Ovary (tissue), 9 donors: ENCODE data around the gene ENPP6. TPM values are rescaled to one million over a fixed set of nuclear protein-coding genes. Genes with fewer than 3 reads are reported as not detected.

Experiments used
- DNase-seq, 5 donors: peaks; one replicate each; pipeline ENCODE4 v3.0.0-alpha.2; 2019 to 2020
- H3K27ac ChIP-seq, 2 donors: fragments of 200-600 bp; one replicate each; pipeline versions ENCODE4 v1.5.1 to v1.8.0; 2019 to 2022
- H3K27me3 ChIP-seq: fragments of 200-600 bp; one replicate; pipeline ENCODE4 v1.8.0; 2022
- H3K36me3 ChIP-seq: fragments of 200-600 bp; sonication (generic); one replicate; pipeline ENCODE4 v1.5.1; 2019
- H3K4me1 ChIP-seq: one replicate; pipeline ENCODE4 v1.8.1; 2013; ENCODE audit warnings: mild to moderate bottlenecking, moderate library complexity; ENCODE audit not compliant: insufficient read depth
- H3K4me3 ChIP-seq: fragments of 200-600 bp; sonication (generic); one replicate; pipeline ENCODE4 v1.5.1; 2017
- H3K9me3 ChIP-seq, 2 donors: fragments of 200-600 bp in 1 of 2; sonication (generic) in 1 of 2; one replicate each; pipeline versions ENCODE4 v1.5.1 to v1.8.1; 2013 to 2019; ENCODE audit warnings: mild to moderate bottlenecking in 1 of 2, moderate library complexity in 1 of 2
- CTCF ChIP-seq, 3 donors: fragments of 450-650 bp in 2 of 3; fragments of 200-600 bp in 1 of 3; IDR thresholded peaks; one replicate each; pipeline versions ENCODE4 v1.5.1 to v1.8.0; 2016 to 2022; ENCODE audit warnings: antibody characterized with exemption in 3 of 3, mild to moderate bottlenecking in 1 of 3
- EP300 ChIP-seq: sonication (generic); formaldehyde crosslinking; IDR thresholded peaks from one replicate; pipeline ENCODE4 v1.6.1; 2017; ENCODE audit warnings: antibody characterized with exemption
- POLR2A ChIP-seq: fragments of 450-650 bp; IDR thresholded peaks from one replicate; pipeline ENCODE4 v1.6.1; 2017; ENCODE audit warnings: antibody characterized with exemption, mild to moderate bottlenecking, moderate library complexity
- WGBS, 3 donors: extraction: QIAGEN DNeasy Blood & Tissue Kit in 1 of 3; methylation state at CpG; one replicate each; pipeline versions ENCODE4 v1.1.5 to v1.1.7; 2013 to 2017; 5-methylcytosine and 5-hydroxymethylcytosine counted together
- intact Hi-C, 4 donors: fragments of 100-400 bp; cut with DNase I; formaldehyde crosslinking; loops; one replicate each; pipeline versions ENCODE4 v1.11.0 to v1.15.1; 2022 to 2023
- polyA plus RNA-seq, 2 donors: library from polyadenylated mRNA; stranded (reverse); fragments of 200-250 nt in 1 of 2; fragments of 350-450 nt in 1 of 2; fragmentation: Illumina TruSeq in 1 of 2; extraction: RNeasy Lipid Tissue Mini Kit (QIAGEN cat#74804) in 1 of 2; gene quantifications; one replicate each; pipeline ENCODE4 v1.2.3, GENCODE V29; 2013 to 2014
- total RNA-seq, 7 donors: library from RNA; depleted of rRNA in 2 of 7; stranded (reverse); fragments of >200 nt in 2 of 7; fragmentation: NEBNext Ultra II Directional in 3 of 7; extraction: Animal tissue kit (Norgen Biotek cat#: 25700) in 3 of 7; gene quantifications; one replicate each; pipeline versions ENCODE4 v1.1.0 to v1.2.4, GENCODE V29; 2016 to 2023
- donor health status: DM: no; HTN: no; CAD: no; lungs with moderate emphysema.
- donor health status: DM: no; HTN: no; CAD: no.
- donor health status: Bipolar disorder and iron deficiency.
- donor health status: DM: yes; HTN: yes; CAD: no.
- donor health status: DM: no; HTN: no; CAD: no.
- donor health status: DM: yes; HTN: yes; CAD: no.

ENPP6 gene
- total and polyA plus RNA-seq, 9 donors, result 1.7 to 20.8 (median 9.4) TPM

GRCh38 chr4:184097815-184098214 lies 119.9 kb downstream of the ENPP6 start:
- Histone ChIP-seq H3K36me3 (no peaks in the 10 kb centered on the region), H3K4me3 (no peak overlapping the region), H3K4me1 (peaks cover 7% of the 10 kb centered on the region), H3K9me3 (no peaks in the 10 kb centered on the region), H3K27ac (no peak overlapping the region), H3K27me3 (no peaks in the 10 kb centered on the region)
- no peak for DNase-seq
- intact Hi-C loops, result loop anchor here in 2 of 4 donors (2.0 to 10.0 kb wide), 3 partner anchors 67 to 257 kb away; no protein-coding TSS in a partner anchor
- no peak for TF ChIP-seq EP300
- TF ChIP-seq CTCF (IDR thresholded peaks at IDR 0.05), result no peak
- no peak for TF ChIP-seq POLR2A
- WGBS, 3 donors, result 95 to 97% (median 96%) methylated on average over 13 of the region's 13 CpGs

- intact Hi-C loops, result loop anchor here in 2 of 4 donors (5.0 to 10.0 kb wide), 2 partner anchors 68 to 70 kb away; no protein-coding TSS in a partner anchor
- WGBS, 3 donors, result 8 to 14% (median 13%) methylated on average over 26 of the region's 26 CpGs
- peak; percentile 61 to 83 (median 75) for DNase-seq
These were observed 120.5 kb downstream of the ENPP6 start for GRCh38 chr4:184097241-184097605.

GRCh38 chr4:184096561-184097240 lies 121.0 kb downstream of the ENPP6 start:
- intact Hi-C loops, result loop anchor here in 2 of 4 donors (5.0 to 10.0 kb wide), 2 partner anchors 68 to 71 kb away; no protein-coding TSS in a partner anchor
- Histone ChIP-seq H3K4me3 (peak overlapping the region; percentile 9), H3K27me3 (no peaks in the 10 kb centered on the region), H3K4me1 (peaks cover 7% of the 10 kb centered on the region), H3K27ac (peak overlapping the region in 1 of 2 donors; percentile 60), H3K9me3 (no peaks in the 10 kb centered on the region), H3K36me3 (no peaks in the 10 kb centered on the region)
- DNase-seq, result peak; percentile 56 to 73 (median 61)
- 5 to 7% (median 6%) methylated on average over 13 of the region's 13 CpGs for WGBS, 3 donors
- TF ChIP-seq CTCF (IDR thresholded peaks at IDR 0.05) (no peak), POLR2A (no peak)

More at GRCh38 chr4:184097241-184097605, 120.5 kb downstream of the ENPP6 start:
- no peaks in the 10 kb centered on the region for H3K9me3 ChIP-seq
- peak overlapping the region; percentile 9 for H3K4me3 ChIP-seq
- peak overlapping the region in 1 of 2 donors; percentile 60 for H3K27ac ChIP-seq
- H3K4me1 ChIP-seq, result peaks cover 7% of the 10 kb centered on the region
- H3K27me3 ChIP-seq, result no peaks in the 10 kb centered on the region
- no peaks in the 10 kb centered on the region for H3K36me3 ChIP-seq
- TF ChIP-seq POLR2A, result no peak
- TF ChIP-seq CTCF (IDR thresholded peaks at IDR 0.05), result peak in 1 of 3 donors; percentile 22

- intact Hi-C loops, result loop anchor here in 2 of 4 donors (5.0 to 10.0 kb wide), 2 partner anchors 70 to 73 kb away; no protein-coding TSS in a partner anchor
- no peak for TF ChIP-seq POLR2A
- Histone ChIP-seq H3K27ac (no peak overlapping the region), H3K36me3 (no peaks in the 10 kb centered on the region), H3K9me3 (no peaks in the 10 kb centered on the region), H3K4me3 (no peak overlapping the region), H3K27me3 (no peaks in the 10 kb centered on the region), H3K4me1 (peaks cover 6% of the 10 kb centered on the region)
- no peak for DNase-seq
- WGBS, 3 donors, result 10 to 20% (median 16%) methylated on average over 8 of the region's 8 CpGs
These were observed 123.0 kb downstream of the ENPP6 start for GRCh38 chr4:184094532-184095159.

GRCh38 chr4:184091986-184092385 lies 125.7 kb downstream of the ENPP6 start:
- Histone ChIP-seq H3K9me3 (no peaks in the 10 kb centered on the region), H3K36me3 (no peaks in the 10 kb centered on the region), H3K27ac (no peak overlapping the region), H3K27me3 (no peaks in the 10 kb centered on the region), H3K4me3 (no peak overlapping the region), H3K4me1 (peaks cover 2% of the 10 kb centered on the region)
- no peak for DNase-seq
- WGBS, 3 donors, result 93 to 96% (median 94%) methylated on average over 9 of the region's 9 CpGs
- intact Hi-C loops, result loop anchor here in 1 of 4 donors (10.0 kb wide), 1 partner anchor 73 kb away; no protein-coding TSS in a partner anchor
- TF ChIP-seq EP300 (no peak), CTCF (IDR thresholded peaks at IDR 0.05) (no peak), POLR2A (no peak)
